GM12872 (cell line): ENCODE results near the gene PTGFR.

Source experiments
- CTCF ChIP-seq: IDR thresholded peaks from 3 replicates; pipeline ENCODE4 v1.5.1; 2011; ENCODE audit warnings: low read depth, mild to moderate bottlenecking, low read length, moderate library complexity; ENCODE audit not compliant: insufficient read depth

PTGFR gene

DNA sequence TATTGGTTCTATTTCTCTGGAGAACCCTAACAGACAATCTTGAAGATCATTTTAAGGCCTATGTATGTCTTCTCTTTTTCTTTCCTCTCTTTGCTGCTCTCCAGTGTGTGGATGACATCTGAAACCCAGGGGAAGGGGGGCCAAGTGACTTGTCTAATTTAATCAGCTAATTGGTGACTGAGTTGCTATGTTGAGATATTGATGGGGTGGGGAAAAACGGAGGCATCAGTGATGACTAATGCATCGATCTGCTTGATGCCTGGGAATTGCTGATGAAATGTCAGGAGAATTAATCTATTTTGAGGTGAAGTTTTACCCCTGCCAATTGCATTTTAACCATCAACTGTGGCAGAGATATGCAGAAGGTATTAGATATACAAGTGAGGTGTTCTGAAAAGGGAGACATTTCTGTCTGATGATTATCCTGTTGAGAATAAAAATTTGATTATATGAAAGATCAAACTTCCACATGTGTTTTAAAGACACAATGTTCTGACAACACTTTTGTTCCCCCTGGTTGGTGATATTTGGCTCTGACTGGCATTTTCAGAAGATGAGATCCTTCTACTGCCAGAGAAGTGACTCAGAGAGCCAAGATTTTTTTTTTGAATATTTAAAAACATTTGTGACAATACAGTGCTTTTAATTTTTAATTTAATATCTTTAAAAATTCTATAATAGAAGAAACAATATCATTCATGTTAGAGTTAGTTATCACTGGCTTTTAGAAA is 18.7 kb upstream of the PTGFR start:
- no peak for TF ChIP-seq CTCF

DNA sequence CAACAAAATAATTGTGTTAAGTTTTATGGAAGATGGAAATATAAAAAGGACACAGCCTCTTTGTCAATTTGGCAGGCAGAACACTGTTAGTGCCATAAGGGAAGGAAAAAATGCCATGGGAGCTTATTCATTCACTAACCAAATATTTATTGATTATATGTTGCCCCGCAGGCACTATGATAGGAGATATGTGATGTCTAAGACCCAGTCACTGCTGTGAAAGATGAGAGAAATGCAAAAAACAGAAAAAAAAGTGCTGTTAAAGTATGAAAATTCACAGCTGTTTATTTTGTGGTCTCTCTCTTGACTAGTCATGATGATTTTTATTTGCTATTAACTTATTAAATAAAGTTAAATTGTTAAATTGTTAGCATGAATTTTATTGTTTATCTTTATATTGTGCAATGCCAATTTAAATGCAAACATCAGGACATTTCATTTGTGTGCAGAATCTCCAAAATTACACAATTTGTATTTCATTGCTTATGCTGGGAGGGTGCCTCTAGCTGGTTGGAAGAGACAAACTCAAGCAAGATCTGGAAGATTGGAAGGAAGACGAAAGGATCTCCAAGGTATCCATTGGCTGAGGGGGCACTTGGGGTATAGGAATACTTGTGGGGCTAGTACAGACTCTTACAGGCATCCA is 17.8 kb upstream of the PTGFR start:
- no peak for TF ChIP-seq CTCF

DNA sequence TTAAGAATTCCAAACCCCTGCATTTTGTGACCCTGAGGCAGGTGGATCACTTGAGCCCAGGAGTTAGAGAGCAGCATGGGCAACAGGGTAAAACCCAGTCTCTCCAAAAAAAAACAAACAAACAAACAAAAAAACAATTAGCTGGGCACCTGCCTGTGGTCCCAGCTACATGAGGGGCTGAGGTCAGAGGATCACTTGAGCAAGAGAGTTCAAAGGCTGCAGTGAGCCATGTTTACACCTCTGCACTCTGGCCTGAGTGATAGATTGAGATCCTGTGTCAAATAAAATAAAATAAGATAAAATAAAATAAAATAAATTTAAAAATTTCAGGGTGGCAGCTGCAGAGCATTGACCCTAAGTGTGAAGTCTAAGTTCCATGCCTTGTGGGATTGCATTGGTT is 16.7 kb upstream of the PTGFR start:
- no peak for TF ChIP-seq CTCF

- TF ChIP-seq CTCF = no peak
Measured at GRCh38 chr1:78475888-78476610, 14.7 kb upstream of the PTGFR start.

DNA sequence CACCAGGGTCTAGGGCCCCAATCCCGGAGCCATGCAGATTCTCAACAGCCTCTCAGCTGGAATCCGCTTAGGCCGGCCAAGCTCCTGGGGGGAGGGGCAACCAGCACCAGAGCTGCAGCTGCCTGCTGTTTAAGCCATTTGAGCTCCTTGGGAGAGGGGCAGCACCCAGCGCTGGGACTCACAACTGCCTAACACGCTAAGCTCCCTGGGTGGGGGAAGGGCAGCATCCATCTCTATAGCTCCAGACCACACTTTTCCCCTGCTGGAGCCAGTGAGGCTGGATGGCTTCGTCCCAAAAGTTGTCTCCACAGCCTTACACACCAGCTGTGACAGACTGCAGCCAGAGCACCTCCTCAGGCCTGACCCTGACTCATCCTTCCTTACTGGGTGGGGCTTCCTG is 6.9 kb upstream of the PTGFR start:
- no peak for TF ChIP-seq CTCF

DNA sequence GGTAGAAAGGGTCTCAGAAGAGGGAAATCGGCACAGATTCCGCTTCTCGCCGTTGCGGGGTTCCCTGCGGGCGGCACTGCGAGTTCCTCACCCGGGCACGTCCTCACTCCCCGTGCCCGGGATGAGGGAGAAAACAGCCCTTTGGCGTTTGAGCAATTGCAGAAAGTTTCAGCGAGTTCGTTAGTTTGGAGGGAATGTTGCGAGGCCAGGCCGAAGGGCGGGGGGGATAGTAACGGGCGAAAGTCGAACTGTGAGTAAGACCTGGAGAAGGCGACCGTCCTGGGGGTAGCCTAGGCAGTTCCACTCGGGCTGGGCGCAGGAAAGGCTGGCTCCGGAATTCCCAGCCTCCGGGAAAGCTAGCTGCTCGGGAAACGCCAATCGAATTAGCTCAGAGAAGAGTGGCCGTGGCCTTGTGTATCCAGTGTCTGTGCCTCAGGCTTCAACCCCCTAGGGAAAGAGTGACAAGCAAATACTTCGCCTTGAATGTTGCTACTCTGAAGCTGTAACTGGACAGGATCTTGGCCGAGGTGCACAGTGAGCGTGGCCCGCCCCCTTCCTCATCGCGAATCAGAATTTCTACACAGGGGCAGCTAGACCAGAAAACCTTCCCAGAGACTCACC is 787 bp downstream of the PTGFR start:
- TF ChIP-seq CTCF = no peak

GRCh38 chr1:78492386-78492950 is 1.7 kb downstream of the PTGFR start:
- TF ChIP-seq CTCF = no peak
